Ecto neural progenitor cell (in vitro differentiated cells): ENCODE measurements around the gene RPL13.
"Not testable (repeated sequence)": the region's sequence is repeated elsewhere in the genome, so short reads cannot be mapped to it uniquely, and the experiment has no call there.

Source experiments
- DNase-seq: peaks from one replicate; pipeline ENCODE4 v3.0.0-alpha.2; 2018; ENCODE audit warnings: low spot score

Gene RPL13

DNA sequence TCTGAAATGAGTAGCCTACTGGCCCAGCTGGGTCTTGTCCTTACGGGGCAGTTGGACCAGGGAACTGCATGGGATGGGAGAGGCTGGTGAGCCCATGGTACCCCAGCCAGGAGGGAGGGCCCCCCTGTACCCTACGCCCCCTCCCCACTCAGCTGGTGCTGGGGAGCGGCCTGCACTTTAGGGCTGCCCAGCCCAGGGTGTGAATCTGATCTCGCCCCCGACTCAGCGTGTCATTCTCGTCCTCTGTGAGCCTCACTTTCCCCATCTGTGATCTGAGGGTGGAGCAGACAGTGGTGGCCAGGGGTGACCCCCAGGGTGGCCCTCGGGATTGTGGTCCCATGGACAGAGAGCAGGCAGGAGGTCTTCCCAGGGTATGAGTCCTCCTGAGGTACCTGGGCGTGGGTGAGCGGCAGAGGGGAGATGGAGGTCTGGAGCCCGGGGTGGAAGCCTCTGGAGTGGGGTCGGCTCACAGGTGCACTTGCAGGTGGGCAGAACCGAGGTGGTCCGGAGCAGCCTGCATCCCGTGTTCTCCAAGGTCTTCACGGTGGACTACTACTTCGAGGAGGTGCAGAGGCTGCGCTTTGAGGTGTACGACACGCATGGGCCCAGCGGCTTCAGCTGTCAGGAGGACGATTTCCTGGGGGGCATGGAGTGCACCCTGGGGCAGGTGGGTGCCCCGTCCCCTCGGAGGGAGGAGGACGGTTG is 16.7 kb downstream of the RPL13 start:
- DNase-seq = no peak

DNA sequence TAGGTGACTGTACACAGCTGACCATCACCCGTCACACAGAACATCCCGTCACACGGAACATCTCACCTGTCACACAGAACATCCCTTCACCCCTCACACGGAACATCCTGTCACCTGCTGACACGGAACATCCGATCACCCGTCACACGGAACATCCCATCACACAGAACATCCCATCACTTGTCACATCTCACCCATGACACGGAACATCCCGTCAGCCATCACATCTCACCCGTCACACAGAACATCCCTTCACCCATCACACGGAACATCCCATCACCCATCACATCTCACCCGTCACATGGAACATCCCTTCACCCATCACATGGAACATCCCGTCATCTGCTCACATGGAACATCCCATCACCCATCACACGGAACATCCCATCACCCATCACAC is 18.9 kb downstream of the RPL13 start:
- no peak for DNase-seq

DNA sequence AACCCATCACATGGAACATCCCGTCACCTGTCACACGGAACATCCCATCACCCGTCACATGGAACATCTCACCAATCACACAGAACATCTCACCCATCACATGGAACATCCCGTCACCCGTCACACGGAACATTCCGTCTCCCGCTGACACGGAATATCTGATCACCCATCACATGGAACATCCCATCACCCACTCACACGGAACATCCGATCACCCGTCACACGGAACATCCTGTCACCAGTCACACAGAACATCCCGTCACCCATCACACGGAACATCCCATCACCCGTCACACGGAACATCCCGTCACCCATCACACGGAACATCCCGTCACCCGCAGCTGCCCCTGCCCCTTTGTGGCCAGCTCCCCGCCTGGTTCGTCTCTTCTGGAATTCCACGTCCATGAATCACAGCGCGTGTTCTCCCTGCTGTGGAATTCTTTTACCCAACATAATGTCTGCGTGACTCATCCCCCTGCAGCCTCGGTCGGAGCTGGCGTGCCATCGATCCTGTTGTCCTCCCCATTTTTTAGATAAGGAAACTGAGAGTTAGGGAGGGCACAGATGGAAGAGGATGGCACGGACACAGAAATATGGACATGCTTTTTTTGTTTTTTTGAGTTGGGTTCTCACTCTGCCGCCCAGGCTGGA is 20.7 kb downstream of the RPL13 start:
- DNase-seq = no peak

DNA sequence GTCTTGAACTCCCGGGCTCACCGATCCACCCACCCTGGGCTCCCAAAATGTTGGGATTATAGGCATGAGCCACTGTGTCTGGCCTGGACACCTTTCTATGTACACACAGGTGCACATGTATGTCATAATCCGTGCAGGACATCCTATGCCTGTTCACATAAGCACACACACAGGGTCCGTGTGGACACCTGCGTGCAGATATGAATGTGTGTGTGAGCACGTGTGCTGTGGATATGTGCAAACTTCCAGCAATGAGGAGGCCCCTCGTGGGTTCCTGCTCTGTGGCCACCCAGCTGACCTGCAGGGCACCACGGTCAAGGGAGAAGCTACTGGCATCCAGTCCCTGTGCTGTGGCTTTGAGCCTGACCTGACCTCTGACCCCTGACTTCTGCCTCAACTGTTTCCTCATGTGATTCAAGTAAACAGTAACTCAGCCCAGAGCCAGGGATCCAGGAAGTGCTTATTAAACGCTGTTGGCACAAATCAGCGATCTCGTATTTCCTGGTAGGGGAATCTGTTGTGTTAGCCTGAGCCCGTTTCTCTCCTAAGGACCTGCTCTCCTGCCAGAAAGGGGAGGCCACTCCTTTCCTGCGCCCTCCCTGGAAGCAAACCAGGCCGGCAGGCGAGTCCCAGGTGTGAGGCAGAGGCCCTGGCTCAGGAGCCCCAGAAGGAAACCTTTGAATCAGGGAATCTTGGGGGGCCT is 21.5 kb downstream of the RPL13 start:
- no peak for DNase-seq

GRCh38 chr16:89582614-89583196 is 22.2 kb downstream of the RPL13 start:
- no peak for DNase-seq

DNA sequence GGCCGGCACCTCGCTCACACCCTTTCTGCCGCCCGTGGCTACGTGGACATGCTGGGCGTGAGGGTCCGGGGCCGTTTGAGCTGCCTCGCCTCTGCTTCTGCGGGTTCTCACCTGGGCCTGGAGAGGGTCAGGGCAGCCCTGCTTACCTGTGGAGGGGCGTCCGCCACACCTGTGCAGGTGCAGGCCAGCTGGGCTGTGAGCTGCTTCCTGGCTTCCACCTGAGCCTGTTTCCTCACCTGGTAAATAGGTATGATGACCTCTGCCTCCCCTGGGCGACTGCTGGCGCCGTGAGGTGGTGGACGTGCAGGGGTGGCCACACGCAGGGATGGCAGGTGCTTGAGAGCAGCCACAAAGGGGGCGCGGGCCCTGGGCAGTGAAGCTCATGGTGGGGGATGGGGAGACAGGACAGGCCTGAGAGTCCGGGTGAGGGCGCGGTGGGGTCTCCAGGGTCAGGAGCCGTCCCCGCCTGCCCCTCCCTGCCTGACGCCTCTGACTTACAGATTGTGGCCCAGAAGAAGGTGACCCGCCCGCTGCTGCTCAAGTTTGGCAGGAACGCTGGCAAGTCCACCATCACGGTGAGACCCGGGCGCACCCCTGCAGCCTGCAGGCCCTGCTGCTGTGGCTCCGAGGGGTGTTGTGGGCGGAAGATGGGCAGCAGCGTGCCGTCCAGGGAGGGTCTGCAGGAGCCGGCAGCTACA is 22.9 kb downstream of the RPL13 start:
- DNase-seq = no peak

GRCh38 chr16:89583895-89584644 is 23.6 kb downstream of the RPL13 start:
- DNase-seq = no peak

DNA sequence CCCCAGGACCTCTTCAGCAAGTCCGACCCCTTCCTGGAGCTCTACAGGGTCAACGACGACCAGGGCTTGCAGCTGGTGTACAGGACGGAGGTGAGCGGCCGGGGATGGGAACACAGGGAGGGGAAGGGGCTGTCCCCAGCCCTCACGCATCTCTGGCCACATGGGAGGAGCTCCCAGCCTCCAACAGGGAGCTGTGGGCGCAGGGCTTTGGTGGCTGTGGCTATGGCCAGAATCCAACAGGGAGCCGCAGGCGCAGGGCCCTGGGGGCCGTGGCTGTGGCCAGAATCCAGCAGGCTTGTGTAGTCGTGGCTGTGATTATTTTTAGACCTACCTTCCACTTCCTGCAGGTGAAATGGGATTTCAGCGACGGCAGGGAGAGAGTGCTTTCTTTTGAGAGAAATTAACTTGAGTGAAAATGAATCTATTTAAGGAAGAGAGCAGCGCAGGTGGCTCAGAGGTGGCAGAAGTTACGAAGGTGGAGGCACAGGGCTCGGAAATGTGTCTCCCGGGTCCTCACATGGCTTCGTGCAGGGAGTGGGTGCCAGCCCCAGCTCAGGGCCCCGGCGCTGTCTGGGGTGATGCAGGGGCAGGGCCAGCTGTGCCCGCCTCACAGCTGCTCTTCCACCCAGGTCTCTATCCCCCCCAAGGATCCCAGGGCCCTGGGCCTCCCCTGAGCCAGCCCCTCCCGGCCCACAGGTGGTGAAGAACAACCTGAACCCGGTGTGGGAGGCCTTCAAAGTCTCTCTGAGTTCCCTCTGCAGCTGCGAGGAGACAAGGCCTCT is 24.5 kb downstream of the RPL13 start:
- no peak for DNase-seq

GRCh38 chr16:89586218-89586617 is 25.7 kb downstream of the RPL13 start:
- no peak for DNase-seq

DNA sequence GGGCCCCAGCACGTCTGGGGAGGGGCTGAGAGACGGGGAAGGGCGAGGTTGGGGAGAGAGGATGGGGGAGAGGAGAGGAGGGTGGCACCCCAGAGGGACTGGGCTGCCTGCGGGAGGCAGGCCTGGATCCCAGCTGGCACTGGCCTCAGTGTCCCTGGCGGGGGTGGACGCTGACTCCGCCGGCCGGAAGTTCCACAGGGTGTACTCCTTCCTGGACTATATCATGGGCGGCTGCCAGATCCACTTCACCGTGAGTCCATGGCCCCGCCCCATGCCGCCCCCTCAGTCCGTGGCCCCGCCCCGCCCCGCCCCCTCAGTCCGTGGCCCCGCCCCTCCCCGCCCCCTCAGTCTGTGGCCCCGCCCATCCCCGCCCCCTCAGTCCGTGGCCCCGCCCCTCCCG is 26.4 kb downstream of the RPL13 start:
- no peak for DNase-seq

DNA sequence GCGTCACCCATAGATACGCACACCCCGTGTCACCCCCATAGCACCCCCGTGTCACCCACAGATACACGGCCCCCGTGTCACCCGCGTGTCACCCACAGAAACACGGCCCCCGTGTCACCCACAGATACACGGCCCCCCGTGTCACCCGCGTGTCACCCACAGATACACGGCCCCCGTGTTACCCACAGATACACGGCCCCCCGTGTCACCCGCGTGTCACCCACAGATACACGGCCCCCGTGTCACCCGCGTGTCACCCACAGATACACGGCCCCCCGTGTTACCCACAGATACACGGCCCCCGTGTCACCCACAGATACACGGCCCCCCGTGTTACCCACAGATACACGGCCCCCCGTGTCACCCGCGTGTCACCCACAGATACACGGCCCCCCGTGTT is 27.2 kb downstream of the RPL13 start:
- DNase-seq = not testable (repeated sequence)

DNA sequence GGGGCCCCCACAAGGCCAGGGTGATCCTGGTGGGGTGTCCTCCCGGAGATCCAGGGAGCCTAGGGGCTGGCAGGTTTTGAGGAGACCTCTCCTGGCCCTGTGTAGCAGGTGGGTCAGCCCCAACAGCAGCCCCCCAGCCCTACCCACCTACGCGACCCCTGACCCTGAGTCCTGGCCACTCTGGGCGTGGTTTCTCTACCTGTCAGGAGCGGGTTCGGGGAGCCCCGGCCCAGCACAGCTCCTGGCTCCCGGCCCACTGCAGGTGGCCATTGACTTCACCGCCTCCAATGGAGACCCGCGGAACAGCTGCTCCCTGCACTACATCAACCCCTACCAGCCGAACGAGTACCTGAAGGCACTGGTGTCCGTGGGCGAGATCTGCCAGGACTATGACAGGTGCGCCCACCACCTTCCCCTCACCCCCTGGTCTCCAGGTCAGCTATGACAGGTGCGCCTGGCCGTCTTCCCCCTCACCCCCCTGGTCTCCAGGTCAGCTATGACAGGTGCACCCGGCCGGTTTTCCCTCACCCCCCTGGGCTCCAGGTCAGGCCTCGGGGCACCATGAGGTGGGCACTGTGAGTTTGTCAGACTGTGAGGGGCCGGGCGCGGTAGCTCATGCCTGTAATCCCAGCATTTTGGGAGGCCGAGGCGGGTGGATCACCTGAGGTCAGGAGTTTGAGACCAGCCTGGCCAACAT is 28.1 kb downstream of the RPL13 start:
- no peak for DNase-seq

- no peak for DNase-seq
Measured at GRCh38 chr16:89589241-89589926, 28.9 kb downstream of the RPL13 start.

DNA sequence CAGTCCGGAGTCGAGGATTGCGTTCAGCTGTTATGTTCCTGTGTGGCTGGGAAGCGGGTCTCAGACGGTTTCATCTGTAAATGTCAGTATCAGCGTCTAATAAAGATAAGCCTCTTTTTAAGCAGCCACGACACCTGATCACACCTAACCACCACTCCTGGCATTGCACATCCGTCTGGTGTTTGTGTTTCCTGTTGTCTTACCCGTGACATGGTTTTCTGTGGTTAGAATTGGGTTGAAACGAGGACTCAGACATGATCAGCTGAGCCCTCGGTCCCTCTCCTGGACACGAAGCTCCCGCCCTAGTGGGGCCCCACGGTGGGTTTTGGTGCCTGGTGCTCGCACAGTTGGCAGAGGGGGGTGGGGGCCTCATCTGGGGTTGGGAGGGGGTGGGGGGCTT is 33.4 kb downstream of the RPL13 start:
- DNase-seq = no peak

GRCh38 chr16:89595330-89596060 is 35.0 kb downstream of the RPL13 start:
- no peak for DNase-seq

DNA sequence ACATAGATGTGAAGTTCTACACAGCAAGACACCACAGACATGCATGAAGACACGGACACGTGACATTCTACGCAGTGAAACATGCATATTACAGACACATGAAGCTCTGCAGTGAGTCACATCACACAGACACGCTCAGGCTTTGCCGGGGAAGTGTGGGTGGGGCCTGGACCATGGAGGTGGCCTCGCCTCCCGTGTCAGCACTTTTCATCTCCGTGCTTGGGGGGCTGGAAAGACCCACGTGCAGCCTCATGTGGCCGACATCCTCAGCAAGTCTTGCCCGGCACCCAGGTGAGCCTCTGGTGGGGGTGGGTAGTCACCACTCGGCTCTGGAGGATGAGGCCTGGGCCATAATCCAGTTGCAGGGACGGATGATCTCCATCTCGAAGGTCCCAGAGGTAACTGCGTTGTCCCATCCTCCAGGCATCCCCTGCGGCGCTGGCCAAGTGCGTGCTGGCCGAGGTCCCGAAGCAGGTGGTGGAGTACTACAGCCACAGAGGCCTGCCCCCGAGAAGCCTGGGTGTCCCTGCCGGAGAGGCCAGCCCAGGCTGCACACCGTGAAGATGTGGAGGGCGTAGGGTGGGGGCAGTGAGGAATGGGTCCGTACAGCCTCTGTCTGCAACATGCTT is 35.7 kb downstream of the RPL13 start:
- DNase-seq = no peak

DNA sequence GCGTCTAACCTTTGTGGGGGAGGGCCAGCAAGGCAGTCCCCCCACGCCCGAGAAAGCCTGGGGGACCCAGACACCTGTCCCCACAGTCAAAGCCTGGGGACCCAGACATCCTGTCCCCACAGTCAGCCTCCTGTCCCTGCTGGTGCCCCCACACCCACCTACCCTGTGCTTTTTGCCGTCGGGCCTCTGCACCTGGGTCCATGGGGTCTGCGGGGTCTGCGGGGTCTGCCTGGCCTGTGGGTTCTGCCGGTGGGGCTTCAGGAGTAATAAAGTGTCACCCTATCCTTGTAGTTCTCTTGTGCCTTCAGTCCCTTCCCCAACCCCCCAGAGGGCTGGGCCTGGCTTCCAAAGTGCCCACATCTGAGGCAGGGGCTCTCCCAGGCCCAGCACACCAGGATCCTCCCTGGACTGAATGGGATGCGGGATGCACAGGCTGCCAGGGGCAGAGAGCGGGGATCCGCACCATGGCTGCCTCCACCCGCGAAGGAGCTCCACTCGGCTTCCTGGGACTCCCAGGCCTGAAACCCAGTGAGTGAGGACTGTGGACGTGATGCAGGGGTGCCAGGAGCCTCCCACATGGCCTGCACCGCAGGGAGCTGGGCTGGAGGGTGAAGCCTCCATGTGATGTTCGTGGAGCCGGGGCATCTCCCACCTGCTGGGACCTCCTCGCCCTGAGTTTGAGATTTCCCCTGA is 36.6 kb downstream of the RPL13 start:
- no peak for DNase-seq

- DNase-seq = no peak
Measured at GRCh38 chr16:89598199-89598598, 37.7 kb downstream of the RPL13 start.
